Keratinocyte (primary cell): ENCODE results near the gene SLC41A3.

Source experiments
- EZH2 ChIP-seq: IDR thresholded peaks from one replicate; pipeline ENCODE4 v1.6.1; 2012; ENCODE audit warnings: inconsistent platforms, mild to moderate bottlenecking, low read length, moderate library complexity
- TF ChIP-seq, protein P1 (sequence below), 3 experiments: IDR thresholded peaks in 1 of 3; conservative IDR thresholded peaks in 1 of 3; optimal IDR thresholded peaks in 1 of 3; 2 replicates in 2 of 3; 3 replicates in 1 of 3; pipeline versions ENCODE3 to v1.5.1; 2011; ENCODE audit warnings: low read length in 3 of 3, mild to moderate bottlenecking in 3 of 3, moderate library complexity in 2 of 3, control low read depth in 1 of 3, inconsistent platforms in 1 of 3; ENCODE audit not compliant: insufficient read depth in 2 of 3; ENCODE audit errors: extremely low read depth in 1 of 3

DNA sequence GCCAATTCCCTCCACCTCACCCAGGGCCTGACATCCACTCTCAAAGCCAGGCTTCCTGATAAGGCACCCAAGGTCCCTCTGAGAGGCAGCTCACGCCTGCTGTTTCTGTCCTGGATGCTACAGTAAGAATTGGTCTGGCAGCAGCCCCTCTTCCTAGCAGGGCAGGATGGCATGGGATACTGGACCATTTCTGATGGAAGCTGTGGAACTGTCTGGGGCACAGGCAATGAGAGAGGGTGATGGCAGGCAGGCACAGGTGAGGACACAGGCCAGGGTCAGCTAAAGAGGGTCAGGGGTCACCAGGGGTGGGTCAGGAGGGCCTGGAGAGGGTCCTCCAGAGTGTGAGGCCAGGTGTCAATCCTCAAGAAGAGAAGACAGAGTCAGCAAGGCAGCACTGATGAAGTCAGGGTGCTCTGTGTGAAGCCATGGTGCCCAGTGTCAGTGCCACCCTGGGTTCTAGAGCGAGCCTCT lies 41.9 kb upstream of the SLC41A3 start:
- TF ChIP-seq, protein P1, sequence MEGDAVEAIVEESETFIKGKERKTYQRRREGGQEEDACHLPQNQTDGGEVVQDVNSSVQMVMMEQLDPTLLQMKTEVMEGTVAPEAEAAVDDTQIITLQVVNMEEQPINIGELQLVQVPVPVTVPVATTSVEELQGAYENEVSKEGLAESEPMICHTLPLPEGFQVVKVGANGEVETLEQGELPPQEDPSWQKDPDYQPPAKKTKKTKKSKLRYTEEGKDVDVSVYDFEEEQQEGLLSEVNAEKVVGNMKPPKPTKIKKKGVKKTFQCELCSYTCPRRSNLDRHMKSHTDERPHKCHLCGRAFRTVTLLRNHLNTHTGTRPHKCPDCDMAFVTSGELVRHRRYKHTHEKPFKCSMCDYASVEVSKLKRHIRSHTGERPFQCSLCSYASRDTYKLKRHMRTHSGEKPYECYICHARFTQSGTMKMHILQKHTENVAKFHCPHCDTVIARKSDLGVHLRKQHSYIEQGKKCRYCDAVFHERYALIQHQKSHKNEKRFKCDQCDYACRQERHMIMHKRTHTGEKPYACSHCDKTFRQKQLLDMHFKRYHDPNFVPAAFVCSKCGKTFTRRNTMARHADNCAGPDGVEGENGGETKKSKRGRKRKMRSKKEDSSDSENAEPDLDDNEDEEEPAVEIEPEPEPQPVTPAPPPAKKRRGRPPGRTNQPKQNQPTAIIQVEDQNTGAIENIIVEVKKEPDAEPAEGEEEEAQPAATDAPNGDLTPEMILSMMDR (optimal IDR thresholded peaks at IDR 0.05 in 1 of 3, IDR thresholded peaks at IDR 0.05 in 1 of 3, conservative IDR thresholded peaks at IDR 0.05 in 1 of 3; ENCODE audit: extremely low read depth in 1 of 3, insufficient read depth in 2 of 3, low read length in 3 of 3): no peak
- TF ChIP-seq EZH2: no peak
